A673 (cell line): ENCODE results near the gene BICD1.

Experiments
- CTCF ChIP-seq: fragments of 300-800, 200-600 bp; sonication (generic); conservative IDR thresholded peaks from 2 replicates; pipeline ENCODE4 v1.5.1; 2017; ENCODE audit warnings: low read depth, mild to moderate bottlenecking, antibody characterized with exemption, low read length, moderate library complexity, mixed read lengths
- EZH2 ChIP-seq: fragments of 200-600 bp; sonication (generic); IDR thresholded peaks from 2 replicates; pipeline ENCODE4 v1.6.1; 2017; ENCODE audit warnings: borderline replicate concordance, low read depth, mild to moderate bottlenecking, mixed read lengths, antibody characterized with exemption, low read length; ENCODE audit not compliant: poor library complexity, severe bottlenecking

DNA sequence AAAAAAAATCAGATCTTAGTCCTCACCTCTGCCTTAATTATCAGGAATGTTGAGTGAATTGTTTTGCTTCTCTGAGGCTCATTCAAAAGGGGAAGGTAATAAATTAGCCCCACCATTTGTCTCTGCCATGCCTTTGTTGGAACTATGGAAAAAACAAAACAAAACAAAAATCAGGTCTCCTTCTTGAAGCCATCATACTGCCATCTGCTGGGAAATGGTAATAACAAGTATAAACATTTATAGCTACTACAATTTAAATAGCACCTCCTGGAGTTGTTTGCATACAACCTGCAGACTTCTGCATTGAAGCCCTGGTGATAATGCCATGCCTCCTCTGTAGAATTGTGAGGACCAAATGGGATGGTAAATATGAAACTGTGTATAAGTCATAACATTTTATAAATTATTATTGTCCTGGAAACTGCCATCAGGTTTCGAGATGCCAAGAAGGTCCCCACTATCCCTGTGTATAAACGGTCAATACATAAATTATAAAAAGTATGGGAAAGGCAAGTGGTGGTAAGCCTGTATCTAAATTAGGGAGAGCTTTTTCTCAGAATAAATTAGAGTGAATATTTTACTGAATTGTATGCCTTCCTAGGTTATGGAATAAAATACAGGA lies 205.5 kb downstream of the BICD1 start:
- TF ChIP-seq EZH2: no peak
- TF ChIP-seq CTCF: peak; percentile 72
